ENCODE measurements around the gene WDR74.

GRCh38 chr11:62801071-62801470, 38.3 kb downstream of the WDR74 start:
- TF ChIP-seq GATA2 (IDR thresholded peaks at IDR 0.05; ENCODE audit: low read depth, low read length) (no peak), GATA3 (IDR thresholded peaks at IDR 0.05; ENCODE audit: low read depth, low read length) (no peak)
